Smooth muscle cell (in vitro differentiated cells): ENCODE measurements around the gene SIPA1L3. TPM values are rescaled to one million over a fixed set of nuclear protein-coding genes. Genes with fewer than 3 reads are reported as not detected.

Experiments used
- DNase-seq: peaks from one replicate; lab custom pipeline; 2025; ENCODE audit not compliant: unreplicated experiment; lab: John Stamatoyannopoulos, UW
- H2AFZ ChIP-seq: fragments of 200-600 bp; sonication (generic); 2 replicates; pipeline ENCODE4 v1.6.0; 2016; ENCODE audit warnings: antibody characterized with exemption, low read depth, mild to moderate bottlenecking
- H3F3A ChIP-seq: fragments of 200-600 bp; sonication (generic); 2 replicates; pipeline ENCODE4 v1.6.0; 2017; ENCODE audit warnings: antibody characterized with exemption, low read depth
- H3K27ac ChIP-seq: fragments of 200-600 bp; sonication (generic); 2 replicates; pipeline ENCODE4 v1.5.1; 2016; ENCODE audit warnings: low read depth, mild to moderate bottlenecking
- H3K27me3 ChIP-seq: fragments of 200-600 bp; sonication (generic); 2 replicates; pipeline ENCODE4 v1.6.1; 2016; ENCODE audit warnings: low read depth, mild to moderate bottlenecking
- H3K36me3 ChIP-seq: fragments of 200-600 bp; sonication (generic); 2 replicates; pipeline ENCODE4 v1.5.1; 2016; ENCODE audit warnings: low read depth
- H3K4me1 ChIP-seq: fragments of 200-600 bp; sonication (generic); 2 replicates; pipeline ENCODE4 v1.5.1; 2016; ENCODE audit warnings: low read depth
- H3K4me2 ChIP-seq: fragments of 200-600 bp; sonication (generic); 2 replicates; pipeline ENCODE4 v1.6.0; 2016; ENCODE audit warnings: mild to moderate bottlenecking
- H3K4me3 ChIP-seq: fragments of 200-600 bp; sonication (generic); 2 replicates; pipeline ENCODE4 v1.5.1; 2016; ENCODE audit warnings: mild to moderate bottlenecking
- H3K79me2 ChIP-seq: fragments of 200-600 bp; sonication (generic); 2 replicates; pipeline ENCODE4 v1.6.0; 2016; ENCODE audit warnings: low read depth, mild to moderate bottlenecking
- H3K9ac ChIP-seq: fragments of 200-600 bp; sonication (generic); 2 replicates; pipeline ENCODE4 v1.6.0; 2016; ENCODE audit warnings: low read depth
- H3K9me3 ChIP-seq: fragments of 200-600 bp; sonication (generic); replicated peaks from 2 replicates; pipeline ENCODE4 v1.5.1; 2016; ENCODE audit warnings: low read depth
- H4K20me1 ChIP-seq: fragments of 200-600 bp; sonication (generic); 2 replicates; pipeline ENCODE4 v1.6.0; 2016; ENCODE audit warnings: low read depth
- CTCF ChIP-seq: fragments of 200-600 bp; sonication (generic); IDR thresholded peaks from 2 replicates; pipeline ENCODE4 v1.5.1; 2017; ENCODE audit warnings: borderline replicate concordance, mild to moderate bottlenecking, antibody characterized with exemption; ENCODE audit not compliant: insufficient read depth, poor library complexity, severe bottlenecking
- WGBS: methylation state at CpG from one replicate; pipeline ENCODE4 v1.1.7; 2016; ENCODE audit warnings: low lambda C conversion rate; 5-methylcytosine and 5-hydroxymethylcytosine counted together
- polyA plus RNA-seq: library from polyadenylated mRNA; unstranded; fragments of >200 nt; fragmentation: Nextera tagmentation; extraction: Ambion mirVana; gene quantifications from 2 replicates; pipeline ENCODE4 v1.2.1, GENCODE V29; 2016
- total RNA-seq: library from RNA; depleted of rRNA; stranded (reverse); fragments of >200 nt; gene quantifications from 2 replicates; pipeline ENCODE4 v1.2.3, GENCODE V29; 2014

The SIPA1L3 gene
- total and polyA plus RNA-seq, 2 experiments from 2014 or later: 6.5 to 7.6 TPM

GRCh38 chr19:38003438-38004185, 96.6 kb downstream of the SIPA1L3 start:
- Histone ChIP-seq H3K4me3 (peak overlapping the region; percentile 35), H3K9ac (peak overlapping the region; percentile 87), H3K27ac (peak overlapping the region; percentile 85), H3K4me1 (peaks cover 25% of the 10 kb centered on the region), H3K4me2 (peak overlapping the region; percentile 77), H4K20me1 (no peaks in the 10 kb centered on the region), H3K27me3 (no peaks in the 10 kb centered on the region), H3K79me2 (no peaks in the 10 kb centered on the region), H3K9me3 (no peaks in the 10 kb centered on the region), H2AFZ (peak overlapping the region; percentile 6), H3K36me3 (no peaks in the 10 kb centered on the region), H3F3A (peaks cover 14% of the 10 kb centered on the region)
- WGBS: 15% methylated on average over 18 of the region's 18 CpGs
- DNase-seq: peak; percentile 12
- TF ChIP-seq CTCF: no peak

GRCh38 chr19:38004186-38004520, 97.1 kb downstream of the SIPA1L3 start:
- no peaks in the 10 kb centered on the region for H3K79me2 ChIP-seq
- H3K36me3 ChIP-seq: no peaks in the 10 kb centered on the region
- TF ChIP-seq CTCF: no peak
- H3K9me3 ChIP-seq: no peaks in the 10 kb centered on the region
- H3K4me1 ChIP-seq: peaks cover 25% of the 10 kb centered on the region
- H3K27me3 ChIP-seq: no peaks in the 10 kb centered on the region
- H3K9ac ChIP-seq: peak overlapping the region; percentile 87
- no peak for DNase-seq
- peak overlapping the region; percentile 77 for H3K4me2 ChIP-seq
- peak overlapping the region; percentile 6 for H2AFZ ChIP-seq
- no peaks in the 10 kb centered on the region for H4K20me1 ChIP-seq
- peaks cover 14% of the 10 kb centered on the region for H3F3A ChIP-seq
- WGBS: 43% methylated on average over 3 of the region's 3 CpGs
- peak overlapping the region; percentile 35 for H3K4me3 ChIP-seq
- H3K27ac ChIP-seq: peak overlapping the region; percentile 85

GRCh38 chr19:38004521-38005223, 97.7 kb downstream of the SIPA1L3 start:
- H3K9me3 ChIP-seq: no peaks in the 10 kb centered on the region
- 24% methylated on average over 15 of the region's 15 CpGs for WGBS
- H3K9ac ChIP-seq: peak overlapping the region; percentile 87
- no peak for TF ChIP-seq CTCF
- H3K4me2 ChIP-seq: peak overlapping the region; percentile 77
- no peaks in the 10 kb centered on the region for H3K36me3 ChIP-seq
- peak overlapping the region; percentile 35 for H2AFZ ChIP-seq
- peaks cover 14% of the 10 kb centered on the region for H3F3A ChIP-seq
- peaks cover 25% of the 10 kb centered on the region for H3K4me1 ChIP-seq
- no peaks in the 10 kb centered on the region for H3K79me2 ChIP-seq
- no peaks in the 10 kb centered on the region for H4K20me1 ChIP-seq
- H3K4me3 ChIP-seq: peak overlapping the region; percentile 35
- no peaks in the 10 kb centered on the region for H3K27me3 ChIP-seq
- peak; percentile 44 for DNase-seq
- H3K27ac ChIP-seq: peak overlapping the region; percentile 85
